B cell (primary cell): ENCODE measurements around the gene NPAS3. TPM values are rescaled to one million over a fixed set of nuclear protein-coding genes. Genes with fewer than 3 reads are reported as not detected.

Source experiments
- ATAC-seq: fragments of 200-7000 bp; cut with Tn5 transposase; one replicate; pipeline ENCODE4 v1.10.0; 2021; ENCODE audit warnings: low read depth, mild to moderate bottlenecking, moderate number of reproducible peaks, moderate library complexity
- CTCF ChIA-PET: fragments of 350-600 bp; sonication (Branson Sonifier 250); formaldehyde crosslinking; loops from one replicate; lab custom pipeline; 2021; ENCODE audit warnings: antibody characterized with exemption, inconsistent platforms; lab: Charles Lee
- POLR2A ChIA-PET: fragments of 350-600 bp; sonication (Branson Sonifier 250); formaldehyde crosslinking; loops from one replicate; lab custom pipeline; 2021; ENCODE audit warnings: antibody characterized with exemption; lab: Charles Lee
- DNase-seq: peaks from one replicate; pipeline ENCODE4 v3.0.0; 2013
- H2AFZ ChIP-seq: 2 replicates; pipeline ENCODE4 v1.6.1; 2012; ENCODE audit warnings: mild to moderate bottlenecking, low read depth, low read length; ENCODE audit not compliant: insufficient read depth, poor library complexity, severe bottlenecking
- H3K27ac ChIP-seq, 2 donors: 1 replicate in 1 of 2; 2 replicates in 1 of 2; pipeline ENCODE4 v1.5.1; 2012 to 2013; ENCODE audit warnings: low read length in 2 of 2, mild to moderate bottlenecking in 2 of 2, moderate library complexity in 1 of 2
- H3K27me3 ChIP-seq, 4 experiments: fragments of 200-600 bp in 1 of 4; sonication (generic) in 1 of 4; replicated peaks in 1 of 4; 1 replicate in 2 of 4; 2 replicates in 2 of 4; pipeline versions ENCODE4 v1.6.1 to v1.7.0; 2013 to 2016; ENCODE audit warnings: low read length in 3 of 4, mild to moderate bottlenecking in 2 of 4, mixed read lengths in 1 of 4, moderate library complexity in 1 of 4; ENCODE audit not compliant: insufficient read depth in 4 of 4, control insufficient read depth in 3 of 4; ENCODE audit errors: control extremely low read depth in 1 of 4
- H3K36me3 ChIP-seq, 2 experiments: replicated peaks in 1 of 2; 1 replicate in 1 of 2; 2 replicates in 1 of 2; pipeline versions ENCODE4 v1.6.1 to v1.7.1; 2013; ENCODE audit warnings: low read length in 1 of 2; ENCODE audit not compliant: insufficient read depth in 2 of 2, control insufficient read depth in 1 of 2; ENCODE audit errors: control extremely low read depth in 1 of 2, extremely low read depth in 1 of 2
- H3K4me1 ChIP-seq, 2 donors: fragments of 200-600 bp in 1 of 2; sonication (generic) in 1 of 2; 1 replicate in 1 of 2; 2 replicates in 1 of 2; pipeline versions ENCODE4 v1.5.1 to v1.6.1; 2013 to 2017; ENCODE audit warnings: low read length in 2 of 2; ENCODE audit not compliant: control insufficient read depth in 2 of 2, insufficient read depth in 2 of 2
- H3K4me2 ChIP-seq: replicated peaks from 2 replicates; pipeline ENCODE3; 2012; ENCODE audit warnings: mild to moderate bottlenecking, low read depth, low read length; ENCODE audit not compliant: poor library complexity, severe bottlenecking
- H3K4me3 ChIP-seq, 5 experiments: fragments of 200-600 bp in 1 of 5; sonication (generic) in 1 of 5; 1 replicate in 3 of 5; 2 replicates in 2 of 5; pipeline versions ENCODE4 v1.5.1 to v1.7.0; 2011 to 2016; ENCODE audit warnings: low read length in 4 of 5, mild to moderate bottlenecking in 4 of 5, low read depth in 2 of 5, control low read depth in 1 of 5, moderate library complexity in 1 of 5; ENCODE audit not compliant: insufficient read depth in 1 of 5; ENCODE audit errors: control extremely low read depth in 1 of 5, extremely low read depth in 1 of 5
- H3K79me2 ChIP-seq: fragments of 200-600 bp; sonication (generic); one replicate; pipeline ENCODE4 v1.6.0; 2016; ENCODE audit warnings: low read length; ENCODE audit not compliant: control insufficient read depth, insufficient read depth
- H3K9ac ChIP-seq: fragments of 200-600 bp; sonication (generic); 2 replicates; pipeline ENCODE4 v1.6.1; 2017; ENCODE audit warnings: mild to moderate bottlenecking, low read length, moderate library complexity
- H3K9me3 ChIP-seq, 3 donors: one replicate each; pipeline versions ENCODE4 v1.6.1 to v1.7.1; 2013; ENCODE audit warnings: low read length in 2 of 3; ENCODE audit not compliant: control insufficient read depth in 2 of 3, insufficient read depth in 1 of 3; ENCODE audit errors: control extremely low read depth in 1 of 3
- H4K20me1 ChIP-seq: 2 replicates; pipeline ENCODE4 v1.6.0; 2012; ENCODE audit warnings: mild to moderate bottlenecking, low read length; ENCODE audit not compliant: insufficient read depth, control insufficient read depth, poor library complexity, severe bottlenecking
- H3K27ac Mint-ChIP-seq: one replicate; pipeline ENCODE4 v1.8.0; 2021; ENCODE audit warnings: mixed read lengths
- H3K27me3 Mint-ChIP-seq: one replicate; pipeline ENCODE4 v1.8.0; 2021; ENCODE audit warnings: mixed read lengths
- H3K4me1 Mint-ChIP-seq: one replicate; pipeline ENCODE4 v1.8.0; 2021; ENCODE audit warnings: mixed read lengths
- H3K4me3 Mint-ChIP-seq: one replicate; pipeline ENCODE4 v1.8.0; 2021; ENCODE audit warnings: mixed read lengths
- H3K9me3 Mint-ChIP-seq: one replicate; pipeline ENCODE4 v1.8.0; 2022; ENCODE audit warnings: mixed read lengths; ENCODE audit not compliant: insufficient read depth
- CTCF ChIP-seq: fragments of 200-600 bp; IDR thresholded peaks from one replicate; pipeline ENCODE4 v1.8.0; 2022; ENCODE audit warnings: antibody characterized with exemption, mild to moderate bottlenecking
- EZH2 ChIP-seq: IDR thresholded peaks from 2 replicates; pipeline ENCODE4 v1.6.1; 2012; ENCODE audit warnings: borderline replicate concordance, low read depth, mild to moderate bottlenecking, moderate library complexity, low read length; ENCODE audit not compliant: insufficient read depth, poor library complexity, severe bottlenecking
- WGBS: methylation state at CpG from one replicate; pipeline ENCODE4 v1.1.5; 2013; ENCODE audit warnings: missing lambda C conversion rate; ENCODE audit not compliant: insufficient coverage; 5-methylcytosine and 5-hydroxymethylcytosine counted together
- intact Hi-C: fragments of 100-400 bp; cut with micrococcal nuclease; formaldehyde crosslinking; loops from one replicate; pipeline ENCODE4 v1.10.0; 2022
- polyA plus RNA-seq: library from polyadenylated mRNA; depleted of rRNA; stranded (reverse); fragments of >200 nt; gene quantifications from 2 replicates; pipeline ENCODE4 v1.2.3, GENCODE V29; 2012
- total RNA-seq, 2 donors: library from RNA; stranded (reverse); fragments of 120-200 nt in 1 of 2; gene quantifications; 1 replicate in 1 of 2; 2 replicates in 1 of 2; pipeline versions ENCODE4 v1.2.3 to v1.2.4, GENCODE V29; 2013 to 2022

The NPAS3 gene
- total and polyA plus RNA-seq, 2 donors (not counting 1 experiment from before 2014, with no cell fraction given), result not detected

GRCh38 chr14:33275879-33276278 lies 337.2 kb downstream of the NPAS3 start:
- WGBS, result 72% methylated on average over 2 of the region's 4 CpGs
- H3K9me3 ChIP-seq, result no peaks in the 10 kb centered on the region
- no peaks in the 10 kb centered on the region for H4K20me1 ChIP-seq
- Mint-ChIP-seq H3K4me1 (peaks cover 5% of the 10 kb centered on the region), H3K9me3 (peaks cover 3% of the 10 kb centered on the region), H3K27me3 (no peaks in the 10 kb centered on the region), H3K27ac (no peak overlapping the region), H3K4me3 (no peak overlapping the region)
- H3K4me2 ChIP-seq, result no peak overlapping the region
- POLR2A ChIA-PET, result no interaction called here
- no peak overlapping the region for H2AFZ ChIP-seq
- TF ChIP-seq EZH2, result no peak
- no peak for TF ChIP-seq CTCF
- intact Hi-C loops, result no loop called here
- H3K27ac ChIP-seq, result no peak overlapping the region
- no peak for ATAC-seq
- H3K79me2 ChIP-seq, result no peaks in the 10 kb centered on the region
- H3K4me3 ChIP-seq, result no peak overlapping the region
- H3K36me3 ChIP-seq, result no peaks in the 10 kb centered on the region
- H3K27me3 ChIP-seq, result no peaks in the 10 kb centered on the region
- CTCF ChIA-PET, result no interaction called here
- no peaks in the 10 kb centered on the region for H3K4me1 ChIP-seq
- DNase-seq, result no peak
- H3K9ac ChIP-seq, result no peak overlapping the region

- Histone ChIP-seq H3K79me2 (no peaks in the 10 kb centered on the region), H3K9ac (no peak overlapping the region), H4K20me1 (no peaks in the 10 kb centered on the region), H3K36me3 (no peaks in the 10 kb centered on the region), H3K4me2 (no peak overlapping the region), H3K4me1 (no peaks in the 10 kb centered on the region), H3K4me3 (no peak overlapping the region), H3K27me3 (no peaks in the 10 kb centered on the region), H3K9me3 (no peaks in the 10 kb centered on the region), H3K27ac (no peak overlapping the region), H2AFZ (no peak overlapping the region)
- ChIA-PET CTCF (no interaction called here), POLR2A (no interaction called here)
- Mint-ChIP-seq H3K9me3 (no peaks in the 10 kb centered on the region), H3K27ac (no peak overlapping the region), H3K4me1 (no peaks in the 10 kb centered on the region), H3K27me3 (no peaks in the 10 kb centered on the region), H3K4me3 (no peak overlapping the region)
- no peak for TF ChIP-seq EZH2
- TF ChIP-seq CTCF, result no peak
- WGBS, result 90% methylated on average over 3 of the region's 3 CpGs
- intact Hi-C loops, result no loop called here
- DNase-seq (no peak), ATAC-seq (no peak)
Measured at GRCh38 chr14:33279865-33280264, 341.2 kb downstream of the NPAS3 start.
